ENCODE measurements around the gene KHK. TPM values are rescaled to one million over a fixed set of nuclear protein-coding genes. Genes with fewer than 3 reads are reported as not detected.

The KHK gene
- total RNA-seq = 0.26 and 0.65 TPM in 2 replicates

GRCh38 chr2:27086724-27087593, at the start of gene KHK:
KHK (plus strand) TSS chr2:27086772; CDS start chr2:27087260, 488 bp downstream.

GRCh38 chr2:27050996-27051901, 35.3 kb upstream of the KHK start, which contains the start of gene AGBL5:
AGBL5 (plus strand) TSS chr2:27051668; CDS start chr2:27052959, 1,291 bp downstream.

GRCh38 chr2:27071277-27071989, 15.1 kb upstream of the KHK start, which contains the start of gene OST4:
OST4 (minus strand) TSS chr2:27071654.

GRCh38 chr2:27078267-27079194, 8.0 kb upstream of the KHK start, which contains the start of gene EMILIN1:
EMILIN1 (plus strand) TSS chr2:27078615; CDS start chr2:27079066, 451 bp downstream.

GRCh38 chr2:27118525-27119329, 32.2 kb downstream of the KHK start, which contains the start of gene CGREF1:
CGREF1 (minus strand) TSS chr2:27119128; CDS start chr2:27104366, 14,762 bp downstream.

GRCh38 chr2:27123302-27124150, 37.0 kb downstream of the KHK start, which contains the start of gene ABHD1:
ABHD1 (plus strand) TSS chr2:27123815; CDS start chr2:27123949, 134 bp downstream.

GRCh38 chr2:27133905-27134780, 47.6 kb downstream of the KHK start, which contains the start of gene PREB:
PREB (minus strand) TSS chr2:27134636; CDS start chr2:27134421, 215 bp downstream.

GRCh38 chr2:27139310-27139709, 52.7 kb downstream of the KHK start, which contains the start of gene PRR30:
PRR30 (minus strand) TSS chr2:27139410; CDS start chr2:27138329, 1,081 bp downstream.

GRCh38 chr2:27148801-27149439, 62.3 kb downstream of the KHK start, which contains the start of gene TCF23:
TCF23 (plus strand) TSS chr2:27149004; CDS start chr2:27149134, 130 bp downstream.

Other genes with a start within 250 kb of the KHK start
- not detected in 2 replicates for gene DPYSL5, start 238.6 kb upstream of the KHK start, total RNA-seq
- gene MAPRE3, start 116.1 kb upstream of the KHK start, total RNA-seq = 4.4 and 5.8 TPM in 2 replicates
- gene TMEM214, start 53.8 kb upstream of the KHK start, total RNA-seq = 68.0 and 68.5 TPM in 2 replicates
- 21.8 and 23.3 TPM in 2 replicates for gene AGBL5, start 35.1 kb upstream of the KHK start, total RNA-seq
- gene OST4, start 15.1 kb upstream of the KHK start, total RNA-seq = 201 and 215 TPM in 2 replicates
- 113 and 123 TPM in 2 replicates for gene EMILIN1, start 8.2 kb upstream of the KHK start, total RNA-seq
- gene CGREF1, start 32.4 kb downstream of the KHK start, total RNA-seq = 6.9 and 15.8 TPM in 2 replicates
- 0.22 and 0.26 TPM in 2 replicates for gene ABHD1, start 37.0 kb downstream of the KHK start, total RNA-seq
- 29.9 and 40.6 TPM in 2 replicates for gene PREB, start 47.9 kb downstream of the KHK start, total RNA-seq
- not detected in 2 replicates for gene PRR30, start 52.6 kb downstream of the KHK start, total RNA-seq
- gene TCF23, start 62.2 kb downstream of the KHK start, total RNA-seq = under 0.01 TPM in 2 replicates
- gene ATRAID, start 125.3 kb downstream of the KHK start, total RNA-seq = 200 and 246 TPM in 2 replicates
- 14.6 and 15.4 TPM in 2 replicates for gene SLC5A6, start 125.5 kb downstream of the KHK start, total RNA-seq
- 19.1 and 28.1 TPM in 2 replicates for gene CAD, start 130.6 kb downstream of the KHK start, total RNA-seq
- under 0.01 TPM in 1 of 2 replicates, not detected in the other for gene SLC30A3, start 176.3 kb downstream of the KHK start, total RNA-seq
- gene DNAJC5G, start 188.7 kb downstream of the KHK start, total RNA-seq = not detected in 2 replicates
- gene TRIM54, start 195.7 kb downstream of the KHK start, total RNA-seq = not detected in 2 replicates
- 0.39 and 1.4 TPM in 2 replicates for gene UCN, start 221.7 kb downstream of the KHK start, total RNA-seq
- 95.4 and 108 TPM in 2 replicates for gene MPV17, start 236.3 kb downstream of the KHK start, total RNA-seq